Osteoblast (primary cell): ENCODE data around the gene HELZ2. TPM values are rescaled to one million over a fixed set of nuclear protein-coding genes. Genes with fewer than 3 reads are reported as not detected.

Experiments used
- DNase-seq: peaks from one replicate; pipeline ENCODE4 v3.0.0; 2011; ENCODE audit warnings: low spot score, mixed read lengths; ENCODE audit not compliant: insufficient read length; ENCODE audit errors: missing footprints
- H2AFZ ChIP-seq: 2 replicates; pipeline ENCODE4 v1.6.0; 2011; ENCODE audit warnings: mild to moderate bottlenecking, low read length
- H3K27ac ChIP-seq: 2 replicates; pipeline ENCODE4 v1.5.1; 2011; ENCODE audit warnings: mild to moderate bottlenecking, low read depth, low read length, moderate library complexity
- H3K27me3 ChIP-seq: 2 replicates; pipeline ENCODE4 v1.6.0; 2012; ENCODE audit warnings: mild to moderate bottlenecking, control low read depth, inconsistent platforms, low read length, moderate library complexity; ENCODE audit not compliant: insufficient read depth
- H3K36me3 ChIP-seq: 2 replicates; pipeline ENCODE4 v1.5.1; 2011; ENCODE audit warnings: mild to moderate bottlenecking, low read length, control low read depth, moderate library complexity; ENCODE audit not compliant: insufficient read depth
- H3K4me1 ChIP-seq: 2 replicates; pipeline ENCODE4 v1.5.1; 2011; ENCODE audit warnings: mild to moderate bottlenecking, low read length, control low read depth, moderate library complexity; ENCODE audit not compliant: insufficient read depth
- H3K4me2 ChIP-seq: 2 replicates; pipeline ENCODE4 v1.6.0; 2011; ENCODE audit warnings: mild to moderate bottlenecking, low read length; ENCODE audit not compliant: insufficient read depth
- H3K4me3 ChIP-seq: fragments of 200-600 bp; sonication (generic); 3 replicates; pipeline ENCODE4 v1.5.1; 2012; ENCODE audit warnings: mild to moderate bottlenecking, low read length, inconsistent platforms; ENCODE audit not compliant: insufficient read depth
- H3K79me2 ChIP-seq: 2 replicates; pipeline ENCODE4 v1.6.0; 2012; ENCODE audit warnings: mild to moderate bottlenecking, low read length, control low read depth, inconsistent platforms; ENCODE audit not compliant: insufficient read depth
- H3K9me3 ChIP-seq: 2 replicates; pipeline ENCODE4 v1.5.1; 2011; ENCODE audit warnings: low read depth, low read length, control low read depth
- H4K20me1 ChIP-seq: 2 replicates; pipeline ENCODE4 v1.6.0; 2012; ENCODE audit warnings: mild to moderate bottlenecking, low read length, control low read depth; ENCODE audit not compliant: insufficient read depth
- CTCF ChIP-seq: IDR thresholded peaks from 2 replicates; pipeline ENCODE4 v1.5.1; 2011; ENCODE audit warnings: mild to moderate bottlenecking, low read depth, low read length, moderate library complexity; ENCODE audit errors: extremely low read depth
- total RNA-seq: library from RNA; depleted of rRNA; stranded (reverse); fragments of >200 nt; gene quantifications from 2 replicates; pipeline ENCODE4 v1.2.3, GENCODE V29; 2012

HELZ2 gene
- total RNA-seq, 1 donor = 27.5 TPM

DNA sequence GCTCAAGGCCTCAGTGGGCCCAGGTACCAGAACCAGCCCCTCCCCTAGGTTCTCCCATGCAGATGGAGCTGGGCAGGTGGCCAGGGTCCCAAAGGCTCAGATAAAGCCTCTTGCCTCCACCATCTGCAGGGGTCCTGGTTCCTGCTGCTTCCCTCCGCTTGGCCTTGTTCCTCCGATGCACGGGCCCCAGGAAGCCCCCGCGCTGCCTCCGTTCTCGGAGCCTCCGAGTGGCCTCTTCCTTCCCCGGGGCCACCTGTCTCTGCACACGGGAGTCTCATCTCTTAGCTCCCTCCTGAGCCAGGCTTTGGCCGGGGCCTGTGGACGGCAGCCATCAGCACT lies 35.0 kb downstream of the HELZ2 start:
- H3K9me3 ChIP-seq = no peaks in the 10 kb centered on the region
- H3K27me3 ChIP-seq = peaks cover 10% of the 10 kb centered on the region
- H3K27ac ChIP-seq = no peak overlapping the region
- TF ChIP-seq CTCF = no peak
- DNase-seq = no peak
- H2AFZ ChIP-seq = no peak overlapping the region
- H3K36me3 ChIP-seq = no peaks in the 10 kb centered on the region
- H3K79me2 ChIP-seq = no peaks in the 10 kb centered on the region
- H3K4me2 ChIP-seq = no peak overlapping the region
- H3K4me1 ChIP-seq = peaks cover 8% of the 10 kb centered on the region
- H3K4me3 ChIP-seq = no peak overlapping the region
- H4K20me1 ChIP-seq = no peaks in the 10 kb centered on the region

DNA sequence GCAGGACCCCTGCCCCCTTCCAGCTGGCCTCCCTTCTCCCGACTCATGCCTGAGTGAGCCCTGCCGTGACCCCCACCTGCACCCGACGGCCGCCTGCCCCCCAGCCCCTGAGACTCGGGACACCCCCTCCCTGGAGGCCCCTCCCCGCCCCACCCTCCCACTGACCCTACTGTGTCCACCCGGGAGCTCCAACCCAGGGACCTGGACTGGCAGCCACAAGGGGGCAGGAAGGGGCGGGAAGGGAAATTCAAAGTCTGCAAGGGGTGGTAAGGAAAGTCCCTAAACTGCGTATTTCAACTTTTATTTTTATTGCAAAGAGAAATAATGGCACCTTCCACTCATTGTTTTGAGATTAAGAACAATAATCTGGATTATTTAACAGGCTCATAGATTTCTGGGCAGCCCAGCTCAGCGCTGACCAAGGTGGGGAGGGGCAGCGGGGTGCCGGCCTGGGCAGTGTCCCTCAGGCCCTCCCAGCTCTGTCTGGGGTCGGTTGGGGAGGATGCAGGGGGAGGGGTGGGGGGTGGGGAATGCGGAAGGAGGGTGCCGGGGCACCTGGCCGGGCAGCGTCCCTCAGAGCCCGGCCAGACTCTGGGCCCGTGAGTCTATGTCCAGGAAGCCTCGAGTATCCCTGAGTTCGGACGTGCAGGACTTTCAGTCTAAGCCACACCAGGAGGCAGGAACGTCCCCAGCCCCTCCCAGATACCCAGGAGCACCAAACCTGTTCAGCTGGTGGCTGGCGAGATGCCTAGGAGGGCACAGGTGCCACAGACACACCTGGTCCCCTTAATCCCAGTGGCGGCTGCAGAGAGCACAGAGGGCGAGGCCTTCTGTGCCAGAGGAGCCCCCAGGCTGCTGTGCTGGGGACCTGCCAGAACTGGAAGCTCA lies 35.6 kb downstream of the HELZ2 start:
- no peak for TF ChIP-seq CTCF
- no peaks in the 10 kb centered on the region for H3K79me2 ChIP-seq
- peak overlapping the region; percentile 71 for H3K4me2 ChIP-seq
- peak overlapping the region; percentile 62 for H2AFZ ChIP-seq
- H4K20me1 ChIP-seq = no peaks in the 10 kb centered on the region
- no peaks in the 10 kb centered on the region for H3K36me3 ChIP-seq
- H3K4me1 ChIP-seq = peaks cover 8% of the 10 kb centered on the region
- H3K27ac ChIP-seq = no peak overlapping the region
- DNase-seq = no peak
- peaks cover 10% of the 10 kb centered on the region for H3K27me3 ChIP-seq
- H3K4me3 ChIP-seq = peak overlapping the region; percentile 56
- H3K9me3 ChIP-seq = no peaks in the 10 kb centered on the region

GRCh38 chr20:63537525-63538203 lies 36.4 kb downstream of the HELZ2 start:
- Histone ChIP-seq H3K4me2 (peak overlapping the region; percentile 71), H3K27me3 (peaks cover 10% of the 10 kb centered on the region), H3K79me2 (no peaks in the 10 kb centered on the region), H3K36me3 (no peaks in the 10 kb centered on the region), H4K20me1 (no peaks in the 10 kb centered on the region), H3K27ac (no peak overlapping the region), H3K4me1 (peaks cover 8% of the 10 kb centered on the region), H2AFZ (peak overlapping the region; percentile 62), H3K4me3 (peak overlapping the region; percentile 56), H3K9me3 (no peaks in the 10 kb centered on the region)
- TF ChIP-seq CTCF = peak; percentile 83
- DNase-seq = peak; percentile 100

- Histone ChIP-seq H3K36me3 (no peaks in the 10 kb centered on the region), H3K4me1 (peaks cover 8% of the 10 kb centered on the region), H3K4me2 (peak within 1 kb of the TSS; percentile 71), H3K27me3 (peaks cover 10% of the 10 kb centered on the region), H2AFZ (peak within 1 kb of the TSS; percentile 62), H3K9me3 (no peaks in the 10 kb centered on the region), H3K27ac (no peak within 1 kb of the TSS), H3K79me2 (no peaks in the 10 kb centered on the region), H4K20me1 (no peaks in the 10 kb centered on the region), H3K4me3 (peak within 1 kb of the TSS; percentile 56)
- no peak for TF ChIP-seq CTCF
- no peak for DNase-seq
Measured at GRCh38 chr20:63536997-63537524, 37.0 kb downstream of the HELZ2 start, which contains the start of gene PTK6. Gene PTK6 (minus strand): TSS chr20:63537376. CDS start chr20:63537314, 62 bp downstream.
